GM18858 (cell line): ENCODE data around the gene LIMK2.

Experiments used
- ATAC-seq: cut with Tn5 transposase; IDR thresholded peaks from one replicate; pipeline ENCODE4 v1.9.1; 2021; ENCODE audit not compliant: unreplicated experiment

The LIMK2 gene

DNA sequence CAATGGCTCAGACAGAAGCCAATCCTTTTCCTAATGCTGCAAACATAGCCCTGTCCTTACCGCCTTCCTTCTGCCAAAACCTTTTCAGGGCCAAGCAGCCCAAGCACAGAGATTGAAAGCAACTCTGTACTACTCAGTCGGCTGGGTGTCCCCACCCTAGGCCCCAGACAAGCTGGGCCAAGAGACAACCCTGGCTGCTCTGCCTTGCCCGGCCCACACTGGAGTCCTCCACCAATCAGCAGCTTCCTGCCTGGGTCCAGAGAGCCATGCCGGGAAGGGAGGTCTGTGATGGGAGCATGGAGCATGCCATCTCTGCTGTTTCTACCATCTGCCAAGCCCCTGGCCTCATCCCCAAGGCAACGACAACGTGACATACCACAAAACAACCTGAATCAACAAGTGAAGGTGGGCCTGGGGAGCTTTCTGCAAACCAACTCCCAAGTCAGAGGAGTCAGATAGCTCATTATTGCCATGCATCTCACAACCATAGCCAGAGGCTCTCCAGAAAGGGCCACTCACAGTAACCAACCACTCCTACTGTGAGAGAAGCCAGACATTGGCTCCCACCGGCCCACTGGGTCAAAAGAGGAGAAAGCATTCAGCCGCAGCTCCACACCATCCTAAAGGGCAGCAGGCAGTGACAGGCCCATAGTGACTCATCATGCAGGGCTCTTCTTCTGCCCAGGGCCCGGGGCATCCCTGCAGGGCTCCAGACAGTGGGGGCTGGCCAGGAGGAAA lies 115.9 kb downstream of the LIMK2 start:
- no peak for ATAC-seq

- no peak for ATAC-seq
These were observed 116.5 kb downstream of the LIMK2 start for GRCh38 chr22:31328544-31328960.

GRCh38 chr22:31329029-31329428 lies 116.9 kb downstream of the LIMK2 start:
- ATAC-seq = no peak
